Muscle layer of duodenum (tissue), 2 donors: ENCODE data around the gene GRK5.

Experiments
- H3K27ac ChIP-seq: one replicate; pipeline ENCODE4 v1.7.0; 2013; ENCODE audit warnings: mild to moderate bottlenecking, low read length
- H3K27me3 ChIP-seq: one replicate; pipeline ENCODE4 v1.7.0; 2013; ENCODE audit warnings: low read depth, mild to moderate bottlenecking, control low read depth, low read length
- H3K36me3 ChIP-seq, 2 donors: one replicate each; pipeline ENCODE4 v1.7.0; 2013; ENCODE audit warnings: low read length in 2 of 2, control low read depth in 1 of 2, mild to moderate bottlenecking in 1 of 2; ENCODE audit not compliant: insufficient read depth in 2 of 2, control insufficient read depth in 1 of 2
- H3K4me1 ChIP-seq, 2 donors: one replicate each; pipeline ENCODE4 v1.7.0; 2013; ENCODE audit warnings: low read length in 2 of 2, mild to moderate bottlenecking in 2 of 2, control low read depth in 1 of 2, moderate library complexity in 1 of 2; ENCODE audit not compliant: insufficient read depth in 2 of 2, control insufficient read depth in 1 of 2
- H3K4me3 ChIP-seq, 2 donors: one replicate each; pipeline ENCODE4 v1.7.0; 2013; ENCODE audit warnings: low read length in 2 of 2, low read depth in 1 of 2, mild to moderate bottlenecking in 1 of 2
- H3K9me3 ChIP-seq, 2 donors: one replicate each; pipeline ENCODE4 v1.7.0; 2013; ENCODE audit warnings: low read length in 2 of 2, control low read depth in 1 of 2, mild to moderate bottlenecking in 1 of 2; ENCODE audit not compliant: control insufficient read depth in 1 of 2
- donor health status: healthy.

GRK5 gene

DNA sequence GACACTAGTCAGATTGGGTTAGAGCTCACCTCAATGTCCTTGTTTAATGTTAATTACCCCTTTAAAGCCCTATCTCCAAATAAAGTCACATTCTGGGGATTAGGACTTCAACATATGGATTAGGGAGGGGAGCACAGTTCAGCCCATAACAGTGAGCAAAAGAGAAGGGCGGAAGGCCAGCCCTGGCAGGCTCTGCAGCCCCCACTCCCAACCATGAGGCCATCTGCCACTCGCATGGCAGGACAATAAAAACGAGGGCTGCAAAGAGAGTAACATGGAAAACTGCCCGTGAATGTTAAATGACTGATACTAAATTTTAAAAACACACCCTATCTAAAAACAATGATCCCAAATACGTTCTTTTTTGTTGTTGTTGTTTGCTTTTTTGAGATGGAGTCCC lies 296.4 kb downstream of the GRK5 start:
- no peaks in the 10 kb centered on the region for H3K27me3 ChIP-seq
- H3K36me3 ChIP-seq = peaks cover 4 to 6% of the 10 kb centered on the region in 2 donors
- H3K4me3 ChIP-seq = no peak overlapping the region
- H3K4me1 ChIP-seq = peaks cover 0 to 15% of the 10 kb centered on the region in 2 donors
- no peak overlapping the region for H3K27ac ChIP-seq
- no peaks in the 10 kb centered on the region for H3K9me3 ChIP-seq

DNA sequence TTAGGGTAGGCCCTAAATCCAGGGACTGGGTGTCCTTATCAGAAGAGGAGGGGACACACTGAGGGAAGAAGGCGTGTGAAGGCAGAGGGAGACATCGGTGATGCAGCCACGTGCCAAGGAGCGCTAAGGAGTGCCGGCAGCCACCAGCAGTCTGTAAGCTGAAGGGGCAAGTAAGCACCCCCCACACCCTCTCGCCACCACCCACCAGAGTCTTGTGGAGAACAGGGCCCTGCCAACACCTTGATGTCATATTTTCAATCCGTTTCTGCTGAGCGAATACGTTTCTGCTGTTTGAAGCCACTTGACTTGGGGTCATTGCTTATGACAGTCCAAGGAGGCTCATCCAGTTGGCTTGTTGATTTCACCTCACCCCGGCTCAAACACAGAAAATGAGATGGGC lies 297.3 kb downstream of the GRK5 start:
- peaks cover 0 to 15% of the 10 kb centered on the region in 2 donors for H3K4me1 ChIP-seq
- no peaks in the 10 kb centered on the region for H3K9me3 ChIP-seq
- H3K27ac ChIP-seq = no peak overlapping the region
- no peaks in the 10 kb centered on the region for H3K27me3 ChIP-seq
- H3K36me3 ChIP-seq = peaks cover 4 to 6% of the 10 kb centered on the region in 2 donors
- no peak overlapping the region for H3K4me3 ChIP-seq

DNA sequence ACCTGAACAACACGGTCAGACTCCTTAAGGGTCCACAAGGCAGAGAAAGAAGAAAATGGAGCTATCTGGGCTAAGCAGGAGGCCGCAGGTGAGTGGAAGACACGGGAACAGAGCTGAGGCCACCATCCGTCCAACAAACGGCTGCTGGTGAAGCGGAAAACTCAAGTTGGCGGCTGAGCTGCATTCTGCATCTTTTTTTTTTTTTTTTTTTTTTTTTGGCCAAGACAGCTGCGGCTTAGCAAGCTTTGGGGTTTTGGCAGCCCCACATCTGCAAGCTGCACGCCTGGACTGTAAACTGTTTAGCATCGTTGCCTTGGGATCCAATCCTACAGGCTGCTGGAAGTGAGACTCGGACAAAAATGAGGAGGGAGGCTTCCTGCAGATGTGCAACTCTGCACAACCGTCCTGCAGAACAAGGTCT lies 297.8 kb downstream of the GRK5 start:
- Histone ChIP-seq H3K4me3 (no peak overlapping the region), H3K9me3 (no peaks in the 10 kb centered on the region), H3K4me1 (peaks cover 0 to 15% of the 10 kb centered on the region in 2 donors), H3K36me3 (peaks cover 4 to 6% of the 10 kb centered on the region in 2 donors), H3K27me3 (no peaks in the 10 kb centered on the region), H3K27ac (no peak overlapping the region)
